ENCODE data around the gene FAM98A.

DNA sequence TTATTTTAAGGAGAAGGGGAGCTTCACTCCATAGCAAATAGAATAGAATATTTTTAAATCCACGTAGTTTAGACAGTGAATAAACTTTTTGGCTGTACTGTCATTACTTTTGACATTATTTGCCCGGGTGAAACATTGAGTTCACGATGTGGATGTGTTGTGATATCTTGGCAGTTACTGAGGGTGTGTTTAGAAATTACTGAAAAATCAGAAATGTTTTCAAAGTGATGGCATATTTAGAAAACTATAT lies 769 bp upstream of the FAM98A start:
- TF ChIP-seq PAX5 (IDR thresholded peaks at IDR 0.05; ENCODE audit: insufficient read depth, low read length, severe bottlenecking) (no peak), SPI1 (IDR thresholded peaks at IDR 0.05; ENCODE audit: low read depth, low read length) (no peak), POLR2AphosphoS5 (IDR thresholded peaks at IDR 0.05; ENCODE audit: low read depth, low read length) (no peak), POU2F2 (IDR thresholded peaks at IDR 0.05; ENCODE audit: low read depth, low read length) (no peak)
